GM12878 (cell line): Measurements from ENCODE around the gene HIVEP2. TPM values are rescaled to one million over a fixed set of nuclear protein-coding genes. Genes with fewer than 3 reads are reported as not detected.

Source experiments
- ATAC-seq: fragments of 200-7000 bp; cut with Tn5 transposase; 3 replicates; pipeline ENCODE4 v1.9.1; 2020; ENCODE audit warnings: mild to moderate bottlenecking, moderate library complexity
- BruUV-seq: library from RNA; stranded (reverse); fragments of 400-500 nt; replicated peaks from 2 replicates; lab custom pipeline; 2021; lab: Mats Ljungman, UMichigan
- CTCF ChIA-PET: fragments of 300-600 bp; sonication (Branson Sonifier 250); formaldehyde crosslinking; extraction: SDS; loops from one replicate; lab custom pipeline; 2021; ENCODE audit warnings: inconsistent platforms; lab: Yijun Ruan, JAX
- POLR2A ChIA-PET: fragments of 350-600 bp; formaldehyde crosslinking; extraction: SDS; loops from one replicate; lab custom pipeline; 2021; ENCODE audit warnings: inconsistent platforms; lab: Charles Lee
- RAD21 ChIA-PET: fragments of 300-600 bp; sonication (Branson Sonifier 250); formaldehyde crosslinking; loops from one replicate; lab custom pipeline; 2023; ENCODE audit warnings: antibody characterized with exemption; ENCODE audit not compliant: unreplicated experiment; lab: Charles Lee
- SMC1A ChIA-PET: fragments of 300-600 bp; sonication (Branson Sonifier 250); formaldehyde crosslinking; loops from one replicate; lab custom pipeline; 2023; ENCODE audit not compliant: unreplicated experiment, uncharacterized antibody; lab: Charles Lee
- DNase-seq: peaks from one replicate; pipeline ENCODE4 v3.0.0-alpha.2; 2011; ENCODE audit warnings: low read depth, low spot score
- FAIRE-seq: peaks from 3 replicates; lab custom pipeline; 2011; peaks lifted over from hg19 to GRCh38; lab: Jason Lieb, UNC
- H2AFZ ChIP-seq: 2 replicates; pipeline ENCODE4 v1.6.0; 2011; ENCODE audit warnings: low read depth, low read length, control low read depth; ENCODE audit not compliant: control insufficient read depth
- H3K27ac ChIP-seq: 2 replicates; pipeline ENCODE4 v1.5.1; 2011; ENCODE audit warnings: control low read depth; ENCODE audit not compliant: control insufficient read depth, insufficient read depth
- H3K27me3 ChIP-seq, 2 experiments: replicated peaks in 1 of 2; 2 replicates each; pipeline versions ENCODE4 v1.6.0 to v1.6.1; 2011; ENCODE audit warnings: low read length in 1 of 2; ENCODE audit not compliant: control insufficient read depth in 2 of 2, insufficient read depth in 2 of 2
- H3K36me3 ChIP-seq, 2 experiments: 2 replicates each; pipeline ENCODE4 v1.5.1; 2011; ENCODE audit warnings: low read length in 1 of 2; ENCODE audit not compliant: control insufficient read depth in 2 of 2, insufficient read depth in 2 of 2
- H3K4me1 ChIP-seq: 2 replicates; pipeline ENCODE4 v1.6.1; 2011; ENCODE audit warnings: mild to moderate bottlenecking, low read length, moderate library complexity, mixed read lengths; ENCODE audit not compliant: control insufficient read depth, insufficient read depth
- H3K4me2 ChIP-seq: 2 replicates; pipeline ENCODE4 v1.6.0; 2011; ENCODE audit warnings: control low read depth; ENCODE audit not compliant: control insufficient read depth, insufficient read depth
- H3K4me3 ChIP-seq: fragments of 200-600 bp; sonication (generic); 2 replicates; pipeline ENCODE4 v1.5.1; 2016
- H3K79me2 ChIP-seq: 2 replicates; pipeline ENCODE4 v1.6.0; 2011; ENCODE audit warnings: low read length; ENCODE audit not compliant: control insufficient read depth, insufficient read depth
- H3K9ac ChIP-seq: 2 replicates; pipeline ENCODE4 v1.8.0; 2011; ENCODE audit warnings: low read length, control low read depth, mixed read lengths; ENCODE audit not compliant: control insufficient read depth, insufficient read depth
- H3K9me3 ChIP-seq: replicated peaks from 3 replicates; pipeline ENCODE4 v1.5.1; 2011; ENCODE audit warnings: mild to moderate bottlenecking, low read length; ENCODE audit not compliant: control insufficient read depth, insufficient read depth
- H4K20me1 ChIP-seq: 2 replicates; pipeline ENCODE4 v1.6.0; 2011; ENCODE audit not compliant: control insufficient read depth, insufficient read depth
- JUNB ChIP-seq: IDR thresholded peaks from 2 replicates; pipeline ENCODE4 v1.6.1; 2016; ENCODE audit warnings: antibody characterized with exemption, mild to moderate bottlenecking
- RAD51 ChIP-seq: fragments of 450-650 bp; IDR thresholded peaks from 2 replicates; pipeline ENCODE4 v1.6.1; 2016; ENCODE audit warnings: moderate library complexity, mild to moderate bottlenecking, inconsistent platforms
- RELA ChIP-seq: fragments of 450-650 bp; IDR thresholded peaks from 2 replicates; pipeline ENCODE4 v1.8.0; 2014; ENCODE audit warnings: borderline replicate concordance; ENCODE audit not compliant: partially characterized antibody
- REST ChIP-seq: IDR thresholded peaks from 2 replicates; pipeline ENCODE4 v1.6.1; 2012; ENCODE audit warnings: mild to moderate bottlenecking, low read depth, low read length
- in situ Hi-C: fragments of 300-500 bp; cut with MboI; formaldehyde crosslinking; loops from 9 replicates; pipeline ENCODE4 v1.14.3; 2018; ENCODE audit warnings: mixed read lengths
- intact Hi-C: fragments of 100-400 bp; cut with micrococcal nuclease; formaldehyde crosslinking; loops from one replicate; pipeline ENCODE4 v1.14.2; 2022; ENCODE audit not compliant: unreplicated experiment
- polyA plus RNA-seq, 11 experiments: library from polyadenylated mRNA; depleted of rRNA in 4 of 11; unstranded in 6 of 11; stranded (reverse) in 5 of 11; fragments of >200 nt; fragmentation: Nextera tagmentation in 4 of 11; fragmentation: Illumina TruSeq in 1 of 11; extraction: Ambion mirVana in 4 of 11; extraction: Trizol in 1 of 11; gene quantifications; 1 replicate in 1 of 11; 2 replicates in 10 of 11; pipeline versions ENCODE4 v1.2.1 to v1.2.3, GENCODE V29; 2011 to 2016; ENCODE audit warnings: inconsistent platforms in 2 of 11, missing spikeins in 2 of 11, low read depth in 1 of 11
- total RNA-seq, 4 experiments: library from RNA; depleted of rRNA in 3 of 4; stranded (reverse); fragments of >200 nt in 3 of 4; fragmentation: Illumina TruSeq in 1 of 4; extraction: Trizol in 1 of 4; gene quantifications; 2 replicates each; pipeline versions ENCODE4 v1.2.1 to v1.2.3, GENCODE V29; 2013 to 2021

The HIVEP2 gene
- total and polyA plus RNA-seq, 10 of the 15 experiments (the other 5 are each of a cell fraction or from before 2014, with no cell fraction given): 1.2 to 15.7 (median 10.2) TPM

- peaks cover 0 to 8% of the 10 kb centered on the region in 2 experiments; a peak in 3 of 4 replicates for H3K36me3 ChIP-seq
- no peaks in the 10 kb centered on the region for H4K20me1 ChIP-seq
- H2AFZ ChIP-seq: no peak overlapping the region
- H3K79me2 ChIP-seq: peaks cover 15% of the 10 kb centered on the region
- no peaks in the 10 kb centered on the region for H3K27me3 ChIP-seq
- peaks cover 1% of the 10 kb centered on the region; the same call in 1 of the 3 replicates for H3K9me3 ChIP-seq
- no peak overlapping the region for H3K4me2 ChIP-seq
- FAIRE-seq: no peak
- SMC1A ChIA-PET: no interaction called here
- RAD21 ChIA-PET: interaction anchor here (0.5 kb wide), 1 partner anchor 99 kb away, joined by 3 read pairs; no protein-coding TSS in a partner anchor
- TF ChIP-seq REST (no peak), JUNB (no peak), RELA (no peak), RAD51 (no peak)
- in situ Hi-C loops (no loop called here), intact Hi-C loops (no loop called here)
- no peak overlapping the region for H3K4me3 ChIP-seq
- no peak overlapping the region for H3K27ac ChIP-seq
- BruUV-seq: no TSS peak
- CTCF ChIA-PET: no interaction called here
- ATAC-seq: no peak
- no peak for DNase-seq
- H3K9ac ChIP-seq: no peak overlapping the region
- POLR2A ChIA-PET: no interaction called here
- no peaks in the 10 kb centered on the region for H3K4me1 ChIP-seq
These were observed 48.2 kb downstream of the HIVEP2 start for GRCh38 chr6:142896732-142897131.
